GM19035 (cell line): ENCODE data around the gene FOXL1.

ENCODE experiments used
- ATAC-seq: cut with Tn5 transposase; IDR thresholded peaks from one replicate; pipeline ENCODE4 v1.9.1; 2021; ENCODE audit not compliant: unreplicated experiment

FOXL1 gene

DNA sequence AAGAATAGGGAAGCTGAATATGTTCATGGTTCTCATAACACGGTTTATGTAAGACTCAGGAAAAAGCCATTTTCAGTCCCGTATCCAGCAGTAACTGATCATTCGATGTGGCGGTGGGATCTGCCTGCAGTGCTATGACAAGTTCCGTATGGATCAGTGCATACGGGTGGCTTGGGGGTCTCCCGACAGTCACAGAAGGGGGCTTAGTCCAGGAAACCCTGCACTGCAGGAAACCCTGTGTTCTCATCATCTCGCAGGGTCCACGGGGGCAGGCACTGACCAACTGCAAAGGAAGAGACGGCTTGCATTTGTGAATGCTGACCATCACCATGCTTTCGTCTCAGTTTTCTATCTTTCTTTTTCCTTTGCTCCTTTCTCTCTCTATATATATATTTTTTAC lies 31.1 kb upstream of the FOXL1 start:
- ATAC-seq: no peak

DNA sequence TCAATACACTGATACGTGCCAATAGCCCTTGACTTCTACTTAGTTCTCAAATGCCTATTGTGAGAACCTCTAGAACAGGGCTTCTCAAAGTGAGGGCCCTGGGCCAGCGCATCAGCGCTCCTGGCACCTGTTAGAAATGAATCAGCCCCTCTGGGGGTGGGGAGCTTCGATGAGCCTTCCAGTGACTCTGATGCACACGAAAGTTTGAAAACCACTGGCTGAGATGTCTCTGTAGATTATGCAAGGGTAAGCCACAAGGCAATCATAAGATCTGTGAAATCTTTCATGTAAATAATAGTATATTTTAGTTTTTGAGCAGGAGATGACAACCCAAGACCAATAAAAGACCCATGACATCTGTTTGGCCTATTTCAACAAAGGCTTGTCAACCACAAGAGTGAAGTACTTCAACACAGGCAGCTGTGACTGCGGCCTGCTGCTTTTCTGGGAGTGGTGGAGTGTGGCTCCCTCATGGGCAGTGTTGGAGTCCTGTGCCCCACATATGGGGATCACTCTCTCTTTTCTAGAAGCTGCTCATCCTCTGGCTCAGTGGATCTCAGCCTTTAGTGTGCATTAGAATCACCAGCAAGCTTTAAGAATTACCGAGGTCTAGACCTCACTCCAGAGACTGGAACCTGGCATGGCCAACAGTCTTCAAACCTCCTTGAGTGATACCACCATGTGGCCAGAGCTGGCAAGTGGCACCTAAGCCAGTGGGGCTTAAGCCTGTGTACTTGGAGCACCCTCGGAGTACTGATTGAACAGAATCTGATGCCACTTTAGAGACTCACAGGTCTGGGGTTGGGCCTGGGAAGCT lies 29.1 kb upstream of the FOXL1 start:
- ATAC-seq: no peak

DNA sequence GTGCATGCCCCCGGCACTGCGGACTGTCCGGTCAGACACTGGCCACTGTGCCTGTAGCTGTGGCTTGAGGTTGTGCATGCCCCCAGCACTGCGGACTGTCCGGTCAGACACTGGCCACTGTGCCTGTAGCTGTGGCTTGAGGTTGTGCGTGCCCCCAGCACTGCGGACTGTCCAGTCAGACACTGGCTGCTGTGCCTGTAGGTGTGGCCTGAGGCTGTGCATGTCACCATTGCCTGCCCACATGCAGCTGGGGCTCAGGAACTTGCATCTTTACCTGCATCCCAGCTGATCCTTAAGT lies 28.5 kb upstream of the FOXL1 start:
- no peak for ATAC-seq

DNA sequence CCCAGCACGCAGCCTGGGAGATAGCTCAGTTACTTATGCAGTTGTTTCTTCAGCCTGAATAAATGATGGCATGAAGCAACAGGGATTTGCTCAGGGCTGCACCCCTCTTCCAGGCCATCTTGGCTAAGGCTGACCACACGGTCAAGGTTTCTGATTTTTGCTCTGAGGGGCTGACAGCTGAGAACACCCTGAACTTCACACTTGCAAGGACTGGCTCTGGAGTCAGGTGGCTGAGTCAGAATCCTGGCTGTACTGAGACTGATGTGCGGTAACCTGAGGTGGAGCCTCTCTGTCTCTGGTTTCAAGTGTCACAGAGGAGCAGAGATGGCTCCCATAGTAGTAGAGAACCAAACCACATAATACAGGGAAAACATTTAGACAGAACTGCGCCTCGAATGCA lies 28.1 kb upstream of the FOXL1 start:
- ATAC-seq: no peak

DNA sequence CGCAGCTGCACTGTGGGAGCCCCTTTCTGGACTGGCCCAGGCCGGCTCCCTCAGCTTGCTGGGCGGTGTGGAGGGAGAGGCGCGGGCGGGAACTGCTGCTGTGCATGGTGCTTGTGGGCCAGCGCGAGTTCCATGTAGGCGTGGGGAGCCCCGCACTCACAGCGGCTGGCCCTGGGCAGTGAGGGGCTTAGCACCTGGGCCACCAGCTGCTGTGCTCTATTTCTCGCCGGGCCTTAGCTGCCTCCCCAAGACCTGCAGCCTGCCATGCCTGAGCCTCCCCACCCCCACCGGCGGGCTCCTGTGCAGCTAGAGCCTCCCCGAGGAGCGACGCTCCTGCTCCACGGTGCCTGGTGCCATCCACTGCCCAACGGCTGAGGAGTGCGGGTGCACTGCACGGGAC lies 25.0 kb upstream of the FOXL1 start:
- no peak for ATAC-seq

DNA sequence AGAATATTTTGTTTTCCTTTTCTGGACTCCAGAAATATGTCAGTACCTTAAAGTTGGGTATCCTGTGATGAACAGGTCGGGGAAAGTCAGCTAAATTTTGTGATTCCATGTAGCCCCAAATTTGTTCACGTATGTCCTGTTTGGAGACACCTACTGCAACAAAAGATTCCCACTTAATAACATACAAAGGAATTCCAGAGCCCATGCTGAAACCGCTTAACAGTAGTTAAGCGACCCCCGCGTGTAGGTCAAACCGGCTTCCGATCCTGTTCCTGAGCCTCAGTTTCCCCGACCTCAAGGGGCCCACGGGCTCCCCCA lies 23.8 kb upstream of the FOXL1 start:
- peak; percentile 14 for ATAC-seq

DNA sequence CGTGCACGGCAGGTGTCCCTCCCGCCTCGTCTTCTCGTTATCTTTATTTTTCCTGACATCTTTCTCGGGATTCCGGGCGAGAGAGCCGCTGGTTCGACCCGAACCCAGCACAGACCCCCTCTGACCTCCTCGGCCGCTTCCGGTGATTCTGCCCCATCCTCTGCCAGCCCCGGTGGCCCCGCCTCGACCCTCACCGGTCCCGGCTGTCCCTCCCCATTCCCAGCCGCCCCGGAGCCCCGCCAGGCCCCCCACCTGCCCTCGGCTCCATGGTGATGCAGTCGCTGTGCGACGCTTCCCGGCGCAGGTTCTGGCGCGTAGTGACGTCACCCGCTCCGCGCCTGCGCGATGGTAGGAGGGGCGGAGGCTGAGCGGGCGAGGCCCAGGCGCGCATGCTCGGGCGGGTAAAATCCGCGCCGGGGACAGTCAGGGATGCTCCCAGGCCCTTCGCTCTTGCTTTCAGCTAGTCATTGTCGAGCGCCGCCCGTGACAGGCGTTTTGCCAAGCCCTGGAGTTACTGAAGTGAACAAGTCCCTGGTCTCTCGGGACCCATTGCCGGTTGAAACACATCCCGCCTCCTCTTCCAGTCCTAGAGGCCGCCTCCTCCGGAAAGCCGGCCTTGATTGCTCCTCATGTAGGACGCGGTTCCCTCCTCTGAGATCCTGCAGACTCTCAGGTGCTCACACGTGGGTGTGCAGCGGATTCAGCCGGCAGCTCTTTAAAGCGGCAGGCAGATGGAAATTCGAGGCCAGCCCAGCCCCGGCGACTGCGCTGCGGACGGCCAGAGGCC lies 23.2 kb upstream of the FOXL1 start, which contains the start of gene MTHFSD:
Gene MTHFSD, minus strand, starts transcription at position 319 of the 787 bp plus-strand sequence. Its CDS starts 51 bp downstream, at position 268.
- ATAC-seq: peak; percentile 86

DNA sequence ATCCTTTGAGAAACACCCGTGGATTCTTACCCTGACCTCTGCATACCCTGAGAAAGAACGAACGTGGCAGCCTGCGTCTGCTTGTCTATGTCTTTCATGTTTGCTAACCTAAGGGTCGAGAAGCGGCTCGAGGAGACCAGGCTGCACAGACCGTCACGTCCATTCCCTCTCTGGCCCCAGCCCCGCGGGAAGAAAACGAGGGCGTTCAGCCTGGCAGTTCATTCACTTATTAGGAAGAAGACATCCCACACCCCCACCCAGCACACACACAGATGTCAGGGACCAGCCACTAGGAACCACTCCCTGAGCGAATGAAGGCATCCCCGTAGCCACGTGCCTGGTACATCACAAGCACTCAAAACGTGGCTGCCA lies 22.7 kb upstream of the FOXL1 start:
- no peak for ATAC-seq

DNA sequence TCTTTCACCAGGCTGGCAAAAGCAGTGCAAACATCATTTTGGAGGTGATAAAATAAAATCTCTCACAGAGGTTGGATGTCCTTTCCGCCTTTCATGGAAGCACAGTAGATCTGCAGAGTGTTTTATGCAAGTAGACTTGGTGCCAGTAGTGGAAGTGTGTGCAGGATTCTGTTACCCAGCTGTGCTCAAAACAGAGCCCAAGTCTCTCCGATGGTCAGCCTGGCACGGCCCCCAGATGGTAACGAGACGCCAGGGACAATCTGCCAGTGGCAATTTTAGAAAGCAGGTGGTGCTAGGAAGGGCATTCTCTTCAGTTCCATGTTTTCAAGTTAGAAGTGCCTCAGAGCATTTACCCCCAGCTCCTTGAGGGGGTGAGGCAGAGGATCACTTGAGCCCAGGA lies 21.8 kb upstream of the FOXL1 start:
- no peak for ATAC-seq

DNA sequence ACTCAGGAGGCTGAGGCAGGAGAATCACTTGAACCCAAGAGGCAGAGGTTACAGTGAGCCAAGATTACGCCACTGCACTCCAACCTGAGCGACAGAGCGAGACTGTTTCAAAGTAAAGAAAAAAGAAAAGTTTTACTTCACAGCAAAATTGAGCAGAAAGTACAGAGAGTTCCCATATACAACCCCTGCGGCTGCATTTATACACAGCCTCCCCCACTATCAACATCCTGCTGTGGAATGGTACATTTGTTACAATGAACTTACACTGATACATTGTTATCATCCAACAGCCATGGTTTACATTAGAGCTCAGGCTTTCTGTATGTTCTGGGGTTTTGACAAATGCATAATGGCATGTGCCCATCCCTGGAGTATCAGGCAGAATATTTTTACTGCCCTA lies 20.8 kb upstream of the FOXL1 start:
- no peak for ATAC-seq

DNA sequence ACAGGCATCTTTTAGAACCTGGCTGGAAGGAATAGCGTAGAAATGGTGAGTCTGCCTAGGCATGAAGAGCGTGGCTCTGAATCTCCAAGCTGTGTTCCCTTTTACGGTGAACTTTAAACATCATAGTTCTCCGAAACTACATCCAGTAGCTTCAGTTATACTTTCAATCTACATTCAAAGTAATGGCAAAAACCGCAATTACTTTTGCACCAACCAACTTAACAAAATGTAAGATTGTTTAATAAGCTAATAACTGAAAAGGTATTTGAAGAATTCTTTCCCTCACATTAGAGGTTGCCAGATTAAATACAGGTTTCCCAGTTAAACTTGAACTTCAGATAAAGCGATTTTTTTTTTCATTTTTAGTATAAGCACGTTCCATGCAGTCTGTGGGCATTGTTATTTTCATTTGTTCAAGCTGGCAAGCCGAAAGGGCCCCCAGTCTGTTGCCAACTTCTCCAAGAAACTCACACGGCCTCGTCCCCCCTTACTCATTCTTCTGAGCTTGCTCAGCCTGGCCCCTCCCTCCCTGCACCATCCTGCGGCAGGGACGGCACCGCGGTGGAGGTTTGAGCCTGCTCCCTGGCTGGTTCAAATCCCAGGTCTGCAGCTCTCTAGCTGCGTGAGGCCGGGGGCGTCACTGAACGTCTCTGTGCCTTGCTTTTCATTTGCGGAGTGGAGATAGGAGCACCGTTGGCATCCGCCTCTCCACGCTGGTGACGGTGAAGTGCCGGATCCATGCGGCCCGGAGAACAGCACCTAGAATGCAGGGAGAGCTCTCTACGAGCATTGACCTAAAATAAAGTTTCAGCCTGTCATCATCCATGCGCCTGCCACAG lies 19.8 kb upstream of the FOXL1 start:
- ATAC-seq: no peak

DNA sequence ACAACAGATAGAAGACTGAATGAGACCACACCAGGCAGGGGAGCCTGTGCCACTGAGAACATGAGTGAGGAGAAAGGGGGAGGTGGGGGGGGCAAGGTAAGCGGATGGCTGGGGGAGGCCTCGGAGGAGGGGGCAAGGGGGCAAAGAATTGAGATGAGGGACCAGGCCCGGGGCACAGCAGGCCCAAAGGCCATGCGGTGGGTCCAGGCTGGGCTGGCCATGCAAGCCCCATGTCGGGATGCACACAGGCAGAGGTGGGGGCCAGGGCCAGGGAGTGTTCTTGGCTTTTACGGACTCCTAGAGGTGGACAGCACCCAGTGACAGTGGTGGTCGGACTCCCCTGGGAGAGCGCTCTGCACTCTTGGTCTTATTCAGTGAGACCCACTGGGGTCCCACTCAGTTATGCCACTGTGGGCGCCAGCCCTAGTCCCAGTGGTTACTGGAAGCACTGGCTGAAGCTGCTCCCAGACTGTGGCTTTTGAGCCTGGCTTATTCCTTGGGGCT lies 18.5 kb upstream of the FOXL1 start:
- no peak for ATAC-seq

DNA sequence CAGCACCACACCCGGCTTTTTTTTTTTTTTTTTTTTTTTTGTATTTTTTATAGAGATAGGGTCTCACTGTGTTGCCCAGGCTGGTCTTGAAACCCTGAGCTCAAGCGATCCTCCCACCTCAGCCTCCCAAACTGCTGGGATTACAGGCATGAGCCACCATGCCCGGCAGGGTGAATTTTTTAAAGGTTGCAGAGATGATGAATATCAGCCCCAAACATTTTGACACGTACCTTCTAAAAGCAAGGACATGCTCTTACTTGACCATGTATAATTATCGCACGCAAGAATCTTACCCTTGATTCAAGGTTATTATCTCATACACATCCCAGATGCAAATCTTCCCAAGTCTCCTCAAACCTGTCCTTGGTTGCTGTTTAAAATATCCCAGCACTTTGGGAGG lies 16.0 kb upstream of the FOXL1 start:
- no peak for ATAC-seq

DNA sequence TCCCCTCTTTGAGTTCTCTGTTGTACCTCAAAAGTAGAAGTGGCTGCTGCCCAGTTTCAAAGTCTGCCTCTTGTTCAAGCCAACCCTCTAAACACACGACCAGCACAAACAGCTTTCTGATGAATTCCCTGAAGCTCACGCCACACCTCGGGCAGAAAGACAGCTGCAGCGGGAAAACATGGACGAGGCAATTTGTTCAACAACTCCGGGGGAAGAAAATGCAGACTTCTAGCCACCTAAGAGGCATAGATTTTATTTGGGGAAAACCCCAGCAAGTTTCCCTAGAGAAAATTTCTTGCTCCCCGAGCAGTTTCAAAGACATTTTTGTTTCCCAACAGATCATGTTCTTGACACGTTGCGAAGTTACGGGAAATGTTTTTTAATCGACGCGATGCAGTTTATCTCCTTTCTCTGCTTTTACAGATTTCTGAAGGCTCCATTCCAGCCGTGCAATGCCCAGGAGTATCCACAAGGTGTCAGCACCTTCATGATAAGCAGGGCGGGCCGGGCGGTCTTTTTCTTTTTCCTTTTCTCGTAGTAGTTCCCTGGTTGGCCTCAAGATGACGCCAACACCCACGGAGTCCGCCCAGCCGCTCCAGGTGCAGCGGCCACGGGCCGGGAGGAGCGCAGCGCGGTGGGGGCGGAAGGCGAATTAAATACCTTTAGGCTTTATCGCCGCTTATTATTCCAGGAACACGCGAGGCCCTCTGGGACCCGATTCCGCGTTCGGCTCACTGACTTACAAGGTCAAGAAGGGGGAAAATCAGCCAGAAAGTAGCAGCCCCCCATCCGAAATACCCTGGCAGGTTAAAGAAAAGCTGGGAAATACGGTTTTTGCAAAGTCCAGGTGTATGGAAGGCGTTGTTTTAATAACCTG lies 14.6 kb upstream of the FOXL1 start:
- peak; percentile 89 for ATAC-seq

DNA sequence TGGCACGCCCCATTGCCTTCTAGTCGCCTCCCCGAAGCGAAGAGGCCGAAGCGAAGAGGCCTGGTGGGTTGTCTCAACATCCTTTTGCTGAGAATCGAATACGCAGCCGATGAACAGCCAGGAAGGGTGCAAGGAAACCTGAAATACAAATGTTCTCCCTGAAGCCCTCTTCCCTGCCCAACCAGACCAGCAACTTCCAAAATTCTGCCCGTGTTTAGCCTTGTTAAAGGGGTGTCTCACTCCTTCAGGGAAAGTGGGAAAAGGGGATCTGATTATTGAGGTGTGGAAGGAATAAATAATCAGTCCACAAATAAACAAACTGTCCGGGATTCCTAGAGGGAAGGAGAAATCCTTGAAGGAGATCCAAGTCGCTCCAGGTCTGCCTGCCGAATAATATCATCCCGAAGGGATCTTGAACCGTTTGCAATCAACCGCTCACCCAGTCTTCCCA lies 13.1 kb upstream of the FOXL1 start:
- no peak for ATAC-seq

DNA sequence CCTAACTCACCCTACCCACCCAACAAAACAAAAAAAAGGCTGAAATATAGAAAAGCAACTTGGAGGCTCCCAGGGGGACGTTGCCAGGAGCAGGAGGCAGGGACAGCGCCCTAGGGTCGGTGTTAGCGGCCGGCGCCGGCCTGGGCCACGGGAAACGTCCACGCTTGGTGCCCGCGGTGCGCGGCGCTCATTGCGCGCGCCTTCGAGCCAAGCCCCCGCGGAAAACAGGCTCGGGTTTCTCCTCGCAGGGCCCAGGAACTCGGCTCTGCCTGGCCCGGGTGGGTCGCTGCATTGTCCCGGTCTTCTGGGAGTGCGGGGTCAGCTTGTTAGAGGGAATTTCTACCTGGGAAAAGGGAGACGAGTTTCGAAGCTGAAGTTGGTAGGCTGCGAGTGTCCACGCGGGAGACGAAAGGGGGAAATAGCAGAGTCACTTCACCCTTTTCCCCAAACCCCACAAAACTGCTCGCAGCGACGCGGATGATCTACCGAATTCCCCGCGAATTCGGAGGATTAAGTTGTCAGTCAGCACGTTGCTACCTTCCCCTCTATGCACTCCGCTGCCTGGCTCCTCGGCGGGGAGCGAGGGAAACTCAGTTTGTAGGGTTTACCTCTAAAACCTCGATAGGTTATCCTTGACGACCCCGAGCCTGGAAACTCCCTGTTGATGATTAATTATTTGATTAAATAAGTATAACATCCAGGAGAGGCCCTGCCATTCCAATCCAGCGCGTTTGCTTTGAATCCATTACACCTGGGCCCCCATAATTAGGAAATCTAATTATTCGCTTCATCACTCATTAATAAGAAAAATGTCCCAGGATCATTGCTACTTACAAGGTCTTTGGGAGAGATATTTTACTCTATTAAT lies 12.5 kb upstream of the FOXL1 start:
- no peak for ATAC-seq

DNA sequence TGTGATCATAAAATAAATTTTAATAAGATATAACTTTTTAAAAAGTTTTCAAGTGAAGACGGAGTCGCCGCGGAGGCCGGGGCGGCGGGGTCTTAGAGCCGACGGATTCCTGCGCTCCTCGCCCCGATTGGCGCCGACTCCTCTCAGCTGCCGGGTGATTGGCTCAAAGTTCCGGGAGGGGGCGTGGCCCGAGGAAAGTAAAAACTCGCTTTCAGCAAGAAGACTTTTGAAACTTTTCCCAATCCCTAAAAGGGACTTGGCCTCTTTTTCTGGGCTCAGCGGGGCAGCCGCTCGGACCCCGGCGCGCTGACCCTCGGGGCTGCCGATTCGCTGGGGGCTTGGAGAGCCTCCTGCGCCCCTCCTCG lies 11.8 kb upstream of the FOXL1 start, which contains the start of gene FOXC2:
Gene FOXC2, plus strand, starts transcription at position 229 of the 365 bp plus-strand sequence. CDS start 507 bp downstream, outside the sequence.
- ATAC-seq: no peak

DNA sequence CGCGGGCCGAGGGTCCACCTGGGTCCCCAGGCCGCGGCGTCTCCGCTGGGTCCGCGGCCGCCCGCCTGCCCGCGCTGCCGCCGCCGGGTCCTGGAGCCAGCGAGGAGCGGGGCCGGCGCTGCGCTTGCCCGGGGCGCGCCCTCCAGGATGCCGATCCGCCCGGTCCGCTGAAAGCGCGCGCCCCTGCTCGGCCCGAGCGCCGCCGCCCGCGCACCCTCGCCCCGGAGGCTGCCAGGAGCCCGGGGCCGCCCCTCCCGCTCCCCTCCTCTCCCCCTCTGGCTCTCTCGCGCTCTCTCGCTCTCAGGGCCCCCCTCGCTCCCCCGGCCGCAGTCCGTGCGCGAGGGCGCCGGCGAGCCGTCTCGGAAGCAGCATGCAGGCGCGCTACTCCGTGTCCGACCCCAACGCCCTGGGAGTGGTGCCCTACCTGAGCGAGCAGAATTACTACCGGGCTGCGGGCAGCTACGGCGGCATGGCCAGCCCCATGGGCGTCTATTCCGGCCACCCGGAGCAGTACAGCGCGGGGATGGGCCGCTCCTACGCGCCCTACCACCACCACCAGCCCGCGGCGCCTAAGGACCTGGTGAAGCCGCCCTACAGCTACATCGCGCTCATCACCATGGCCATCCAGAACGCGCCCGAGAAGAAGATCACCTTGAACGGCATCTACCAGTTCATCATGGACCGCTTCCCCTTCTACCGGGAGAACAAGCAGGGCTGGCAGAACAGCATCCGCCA lies 11.2 kb upstream of the FOXL1 start:
- no peak for ATAC-seq
